OCI-LY7 (cell line): ENCODE measurements around the gene MEIS2. TPM values are rescaled to one million over a fixed set of nuclear protein-coding genes. Genes with fewer than 3 reads are reported as not detected.

Source experiments
- BruUV-seq: library from RNA; stranded (reverse); fragments of 400-500 nt; replicated peaks from 2 replicates; lab custom pipeline; 2021; lab: Mats Ljungman, UMichigan
- CTCF ChIA-PET: fragments of 300-600 bp; sonication (Branson Sonifier 250); formaldehyde crosslinking; loops from one replicate; lab custom pipeline; 2022; ENCODE audit warnings: antibody characterized with exemption; ENCODE audit not compliant: unreplicated experiment; lab: Charles Lee
- POLR2A ChIA-PET: fragments of 300-600 bp; sonication (Branson Sonifier 250); formaldehyde crosslinking; loops from one replicate; lab custom pipeline; 2022; ENCODE audit warnings: antibody characterized with exemption; lab: Charles Lee
- DNase-seq: peaks from one replicate; pipeline ENCODE4 v3.0.0-alpha.2; 2015; ENCODE audit warnings: low spot score
- H2AFZ ChIP-seq: fragments of 200-600 bp; sonication (generic), shearing (Covaris generic); 2 replicates; pipeline ENCODE4 v1.6.1; 2014; ENCODE audit warnings: mild to moderate bottlenecking, antibody characterized with exemption, low read length, moderate library complexity
- H3K27ac ChIP-seq: fragments of 200-600 bp; sonication (generic); 2 replicates; pipeline ENCODE4 v1.5.1; 2014; ENCODE audit warnings: mixed run types, low read depth, mild to moderate bottlenecking, moderate library complexity, low read length, inconsistent platforms; ENCODE audit not compliant: poor library complexity, severe bottlenecking
- H3K36me3 ChIP-seq: fragments of 200-600 bp; sonication (generic); 2 replicates; pipeline ENCODE4 v1.6.1; 2014; ENCODE audit warnings: mild to moderate bottlenecking, antibody characterized with exemption, low read length, moderate library complexity, mixed read lengths; ENCODE audit not compliant: insufficient read depth
- H3K4me1 ChIP-seq: fragments of 200-600 bp; sonication (generic); 2 replicates; pipeline ENCODE4 v1.5.1; 2014; ENCODE audit warnings: mild to moderate bottlenecking, low read length; ENCODE audit not compliant: insufficient read depth, poor library complexity, severe bottlenecking
- H3K4me2 ChIP-seq: fragments of 200-600 bp; sonication (generic); 2 replicates; pipeline ENCODE4 v1.6.1; 2014; ENCODE audit warnings: mild to moderate bottlenecking, low read length
- H3K4me3 ChIP-seq: fragments of 200-600 bp; sonication (generic); 2 replicates; pipeline ENCODE4 v1.5.1; 2014; ENCODE audit warnings: mild to moderate bottlenecking, low read depth, low read length; ENCODE audit not compliant: poor library complexity, severe bottlenecking
- H3K79me2 ChIP-seq: fragments of 200-600 bp; sonication (generic); 2 replicates; pipeline ENCODE4 v1.6.1; 2016; ENCODE audit warnings: low read depth, mild to moderate bottlenecking, low read length, moderate library complexity, mixed read lengths; ENCODE audit not compliant: insufficient read depth
- H3K9me2 ChIP-seq: fragments of 200-600 bp; sonication (generic); 2 replicates; pipeline ENCODE4 v1.6.1; 2016; ENCODE audit warnings: mild to moderate bottlenecking, low read length, mixed read lengths; ENCODE audit not compliant: insufficient read depth
- H3K9me3 ChIP-seq: fragments of 200-600 bp; sonication (generic); 2 replicates; pipeline ENCODE4 v1.6.1; 2014; ENCODE audit warnings: mild to moderate bottlenecking, mixed run types, low read length, mixed read lengths
- H4K20me1 ChIP-seq: fragments of 200-600 bp; sonication (generic); 2 replicates; pipeline ENCODE4 v1.6.1; 2014; ENCODE audit warnings: mild to moderate bottlenecking, antibody characterized with exemption, low read length, moderate library complexity, mixed read lengths; ENCODE audit not compliant: insufficient read depth
- CTCF ChIP-seq: fragments of 200-600 bp; sonication (generic); conservative IDR thresholded peaks from 2 replicates; pipeline ENCODE4 v1.5.1; 2014; ENCODE audit warnings: mild to moderate bottlenecking, antibody characterized with exemption, low read length, moderate library complexity, mixed read lengths
- EZH2phosphoT487 ChIP-seq: fragments of 200-600 bp; sonication (generic); IDR thresholded peaks from 2 replicates; pipeline ENCODE4 v1.6.1; 2018; ENCODE audit warnings: low read depth, borderline replicate concordance, mild to moderate bottlenecking, mixed run types, antibody characterized with exemption, low read length, moderate library complexity, mixed read lengths
- intact Hi-C: fragments of 100-400 bp; cut with micrococcal nuclease; formaldehyde crosslinking; loops from one replicate; pipeline ENCODE4 v1.10.0; 2022; ENCODE audit not compliant: unreplicated experiment
- total RNA-seq, 2 experiments: library from RNA; depleted of rRNA in 1 of 2; stranded (reverse); fragments of >200 nt in 1 of 2; shearing (Covaris generic) in 1 of 2; gene quantifications; 2 replicates each; pipeline ENCODE4 v1.2.3, GENCODE V29; 2014 to 2022

MEIS2 gene
- total RNA-seq, 2 experiments from 2014 or later, result 31.0 to 35.8 TPM

GRCh38 chr15:37053166-37053565, 47.2 kb downstream of the MEIS2 start:
- TF ChIP-seq CTCF, result no peak
- no peak for TF ChIP-seq EZH2phosphoT487
- H3K4me2 ChIP-seq, result no peak overlapping the region
- no TSS peak for BruUV-seq
- H3K9me2 ChIP-seq, result no peaks in the 10 kb centered on the region
- intact Hi-C loops, result no loop called here
- no peaks in the 10 kb centered on the region for H3K79me2 ChIP-seq
- no peak for DNase-seq
- ChIA-PET POLR2A (no interaction called here), CTCF (interaction anchor here (0.5 kb wide), 1 partner anchor 51 kb away, joined by 6 read pairs; no protein-coding TSS in a partner anchor)
- no peak overlapping the region for H3K27ac ChIP-seq
- H3K9me3 ChIP-seq, result no peaks in the 10 kb centered on the region
- H4K20me1 ChIP-seq, result no peaks in the 10 kb centered on the region
- H3K4me3 ChIP-seq, result no peak overlapping the region
- H3K4me1 ChIP-seq, result no peaks in the 10 kb centered on the region
- no peak overlapping the region for H2AFZ ChIP-seq
- H3K36me3 ChIP-seq, result 0 out of 2 replicates have a peak, but pooled peaks cover 4% of the 10 kb centered on the region

DNA sequence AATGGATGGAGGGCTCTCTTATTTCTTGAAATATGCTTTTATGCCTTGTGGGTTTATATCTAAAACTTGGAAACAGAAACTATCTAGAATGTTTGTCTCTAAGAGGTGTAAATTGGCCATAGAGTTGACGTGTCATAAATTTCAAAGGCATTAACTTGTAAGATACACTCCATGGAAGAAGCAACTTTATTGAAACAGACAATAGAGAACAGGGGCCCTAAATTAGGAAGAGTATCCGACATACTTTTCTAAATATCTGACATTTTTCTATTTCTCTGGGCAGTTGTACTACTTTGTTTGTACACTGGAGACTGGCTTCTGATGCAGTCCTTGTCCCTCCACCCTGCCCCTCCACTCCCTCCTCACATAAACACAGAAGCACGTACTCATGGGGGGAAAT, 50.0 kb downstream of the MEIS2 start:
- intact Hi-C loops, result no loop called here
- H3K79me2 ChIP-seq, result no peaks in the 10 kb centered on the region
- no peak for DNase-seq
- no peak overlapping the region for H3K4me2 ChIP-seq
- CTCF ChIA-PET, result no interaction called here
- no peak for TF ChIP-seq EZH2phosphoT487
- TF ChIP-seq CTCF, result no peak
- POLR2A ChIA-PET, result interaction anchor here (0.7 kb wide), 1 partner anchor 70 kb away, joined by 3 read pairs; no protein-coding TSS in a partner anchor
- no TSS peak for BruUV-seq
- H3K4me3 ChIP-seq, result no peak overlapping the region
- no peak overlapping the region for H3K27ac ChIP-seq
- H3K9me2 ChIP-seq, result no peaks in the 10 kb centered on the region
- no peaks in the 10 kb centered on the region for H4K20me1 ChIP-seq
- no peaks in the 10 kb centered on the region for H3K9me3 ChIP-seq
- 0 out of 2 replicates have a peak, but pooled peaks cover 4% of the 10 kb centered on the region for H3K36me3 ChIP-seq
- H2AFZ ChIP-seq, result no peak overlapping the region
- no peaks in the 10 kb centered on the region for H3K4me1 ChIP-seq

GRCh38 chr15:37046876-37047614, 53.3 kb downstream of the MEIS2 start:
- Histone ChIP-seq H3K4me2 (no peak overlapping the region), H3K9me3 (no peaks in the 10 kb centered on the region), H3K9me2 (no peaks in the 10 kb centered on the region), H3K4me3 (no peak overlapping the region), H3K36me3 (peaks cover 12% of the 10 kb centered on the region), H3K4me1 (no peaks in the 10 kb centered on the region), H3K79me2 (no peaks in the 10 kb centered on the region), H4K20me1 (no peaks in the 10 kb centered on the region), H3K27ac (no peak overlapping the region), H2AFZ (no peak overlapping the region)
- ChIA-PET CTCF (no interaction called here), POLR2A (interaction anchor here (0.5 to 1.2 kb wide), 3 partner anchors 9 to 106 kb away, joined by 3 to 4 read pairs (median 3); no protein-coding TSS in a partner anchor)
- intact Hi-C loops, result no loop called here
- no TSS peak for BruUV-seq
- no peak for TF ChIP-seq EZH2phosphoT487
- TF ChIP-seq CTCF, result no peak
- DNase-seq, result no peak
